SK-N-MC (cell line): ENCODE measurements around the gene TSPAN1.

Experiments used
- EZH2 ChIP-seq: fragments of 200-600 bp; sonication (generic); IDR thresholded peaks from one replicate; pipeline ENCODE4 v1.6.1; 2017; ENCODE audit warnings: antibody characterized with exemption
- POLR2AphosphoS5 ChIP-seq: IDR thresholded peaks from 2 replicates; pipeline ENCODE4 v1.6.1; 2012; ENCODE audit warnings: mild to moderate bottlenecking, low read depth, low read length, borderline replicate concordance

DNA sequence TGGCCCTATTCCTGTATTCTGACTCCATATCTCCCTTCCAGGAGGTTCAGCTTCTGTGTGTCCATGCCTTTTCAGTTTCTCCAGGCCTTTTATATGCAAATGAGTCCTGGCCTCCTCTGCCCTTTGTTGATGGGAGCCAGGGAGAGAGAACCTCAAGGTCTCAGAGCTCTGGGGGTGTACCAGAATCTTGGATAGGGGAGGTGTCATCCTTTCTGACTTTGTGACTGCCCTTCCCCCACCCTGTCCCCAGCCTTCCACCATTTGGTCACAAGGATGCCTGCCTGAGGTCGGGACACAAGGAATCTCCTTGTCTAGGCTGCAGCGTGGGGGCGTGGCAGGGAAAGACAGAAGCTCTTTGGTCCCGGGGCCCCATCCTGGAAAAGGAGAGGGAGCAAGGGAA is 46.9 kb downstream of the TSPAN1 start:
- no peak for TF ChIP-seq EZH2
- TF ChIP-seq POLR2AphosphoS5: no peak
